22Rv1 (cell line): Measurements from ENCODE around the gene CEP78.

ENCODE experiments used
- CTCF ChIP-seq: fragments of 450-650 bp; IDR thresholded peaks from 2 replicates; pipeline ENCODE4 v1.5.1; 2017; ENCODE audit warnings: mild to moderate bottlenecking
- ZFX ChIP-seq: fragments of 450-650 bp; IDR thresholded peaks from 2 replicates; pipeline ENCODE4 v1.6.1; 2017; ENCODE audit warnings: antibody characterized with exemption, borderline replicate concordance

GRCh38 chr9:78325846-78326360 lies 90.0 kb downstream of the CEP78 start:
- TF ChIP-seq CTCF (no peak), ZFX (no peak)
